Measurements from ENCODE around the gene CD3G.

The CD3G gene

DNA sequence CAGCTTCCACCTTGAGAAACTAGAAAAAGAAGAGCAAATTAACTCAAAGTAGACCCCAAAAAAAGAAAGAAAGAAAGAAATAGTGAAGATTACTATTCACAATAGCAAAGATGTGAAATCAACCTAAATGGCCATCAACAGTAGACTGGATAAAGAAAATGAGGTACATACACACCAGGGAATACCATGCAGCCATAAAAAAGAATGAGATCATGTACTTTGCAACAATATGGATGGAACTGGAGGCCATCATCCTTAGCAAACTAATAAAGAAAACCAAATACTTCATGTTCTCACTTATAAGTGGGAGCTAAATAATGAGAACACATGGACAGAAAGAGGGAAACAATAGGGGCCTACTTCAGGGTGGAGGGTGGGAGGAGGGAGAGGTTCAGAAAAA, 15.4 kb upstream of the CD3G start:
- no peak for DNase-seq

- no peak for DNase-seq
Measured at GRCh38 chr11:118334745-118335144, 9.4 kb upstream of the CD3G start.

GRCh38 chr11:118338637-118339061, 5.5 kb upstream of the CD3G start:
- no peak for DNase-seq

- DNase-seq = no peak
Measured at GRCh38 chr11:118339281-118339961, 4.7 kb upstream of the CD3G start.

GRCh38 chr11:118340449-118340848, 3.7 kb upstream of the CD3G start:
- DNase-seq = no peak

DNA sequence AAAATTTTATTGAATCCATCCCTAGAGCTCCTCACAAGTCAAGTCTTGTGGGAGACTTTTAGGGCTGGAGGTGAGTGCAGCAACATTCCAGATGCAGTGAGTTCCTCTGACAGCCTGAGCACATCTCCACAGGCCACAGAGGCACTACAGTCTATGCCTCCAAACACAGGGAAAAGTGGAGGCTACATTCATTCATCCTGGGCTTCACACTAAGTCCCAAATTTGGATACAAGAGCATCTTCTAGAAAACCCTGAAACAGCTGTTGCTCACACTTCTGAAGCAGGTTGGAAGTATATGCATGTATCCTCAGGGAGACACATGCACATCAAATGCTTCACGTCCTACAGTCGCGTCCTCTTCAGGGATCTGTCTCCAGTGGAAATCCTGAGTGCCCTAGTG, 2.9 kb upstream of the CD3G start:
- DNase-seq = no peak

DNA sequence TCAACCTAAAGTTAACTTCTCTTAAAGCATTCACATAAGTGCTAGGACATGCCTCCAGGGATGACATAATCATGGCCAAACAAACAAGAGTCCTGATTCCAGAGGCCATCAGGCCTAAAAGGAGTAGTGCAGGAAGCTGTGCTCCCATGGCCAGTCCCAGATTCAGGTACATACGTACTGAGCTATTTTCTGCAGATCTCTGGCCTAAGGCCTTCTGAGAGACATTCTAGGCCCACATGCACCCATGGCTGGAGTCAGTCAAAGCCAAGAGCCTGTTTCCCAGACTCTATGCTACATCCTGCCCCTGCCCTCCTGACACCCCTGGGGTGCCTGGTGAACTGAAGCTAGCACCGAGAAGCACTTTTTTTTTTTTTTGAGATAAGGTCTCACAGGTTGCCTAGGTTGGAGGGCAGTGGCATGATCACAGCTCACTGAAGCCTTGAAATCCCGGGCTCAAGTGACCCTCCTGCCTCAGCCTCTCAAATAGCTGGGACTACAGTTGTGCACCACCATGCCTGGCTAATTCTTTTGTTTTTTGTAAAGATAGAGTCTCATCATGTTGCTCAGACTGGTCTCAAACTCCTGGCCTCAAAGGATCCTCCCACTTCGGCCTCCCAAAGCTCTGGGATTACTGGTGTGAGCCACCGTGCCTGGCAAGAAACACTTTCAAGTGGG, 2.2 kb upstream of the CD3G start:
- no peak for DNase-seq

DNA sequence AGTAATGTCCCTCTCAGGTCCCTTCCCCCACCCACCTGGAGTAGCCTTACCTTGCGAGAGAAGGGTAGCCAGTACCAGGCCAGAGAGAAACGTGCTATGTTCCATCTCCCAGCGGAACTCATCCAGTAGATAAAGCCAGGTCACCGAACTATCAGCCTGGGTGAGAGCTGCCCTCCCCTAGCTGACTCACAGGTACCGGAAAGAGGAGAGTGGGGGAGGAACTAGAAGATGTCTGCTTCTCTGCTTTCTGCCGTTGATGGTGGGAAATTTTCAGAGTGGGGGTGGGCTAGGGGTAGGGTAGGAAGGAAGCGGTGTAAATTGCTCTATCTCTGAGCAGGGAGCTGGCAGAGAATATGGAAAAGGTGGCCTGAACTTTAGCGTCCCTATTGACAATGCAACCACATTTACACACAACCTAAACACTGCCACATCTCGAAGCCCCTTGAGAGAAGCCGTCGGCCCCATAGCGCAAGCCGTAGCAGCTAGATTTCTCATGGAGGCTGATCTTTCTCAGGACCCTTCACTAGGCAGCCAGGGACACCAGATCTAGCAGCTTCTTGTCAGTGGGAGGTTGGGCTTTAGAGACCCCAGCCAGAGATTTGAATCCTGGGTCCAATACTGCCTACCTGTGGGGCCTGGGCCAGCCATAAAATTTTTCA, 1.5 kb upstream of the CD3G start, which contains the start of gene CD3D:
Gene CD3D (minus strand): TSS at position 203 of the 659 bp plus-strand sequence. CDS start 98 bp downstream, at position 105.
- DNase-seq = no peak

DNA sequence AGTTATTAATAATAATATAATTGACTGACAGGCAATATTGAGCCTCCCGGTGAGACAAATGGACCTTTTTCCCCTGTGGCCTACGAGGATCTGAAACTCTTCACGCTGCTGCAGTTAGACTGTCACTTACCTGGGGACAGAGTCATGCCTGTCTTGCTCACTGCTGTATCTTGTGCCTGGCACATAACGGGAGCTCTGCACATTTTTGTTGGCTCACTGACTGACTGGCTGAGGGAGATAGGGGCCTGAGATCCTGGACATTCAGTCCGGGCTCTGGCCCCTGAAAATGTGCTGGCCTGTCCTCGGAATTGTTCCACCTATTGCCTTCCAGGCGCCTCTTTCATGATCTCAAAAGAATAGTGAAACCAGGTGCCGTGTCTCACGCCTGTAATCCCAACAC, 896 bp upstream of the CD3G start:
- no peak for DNase-seq

DNA sequence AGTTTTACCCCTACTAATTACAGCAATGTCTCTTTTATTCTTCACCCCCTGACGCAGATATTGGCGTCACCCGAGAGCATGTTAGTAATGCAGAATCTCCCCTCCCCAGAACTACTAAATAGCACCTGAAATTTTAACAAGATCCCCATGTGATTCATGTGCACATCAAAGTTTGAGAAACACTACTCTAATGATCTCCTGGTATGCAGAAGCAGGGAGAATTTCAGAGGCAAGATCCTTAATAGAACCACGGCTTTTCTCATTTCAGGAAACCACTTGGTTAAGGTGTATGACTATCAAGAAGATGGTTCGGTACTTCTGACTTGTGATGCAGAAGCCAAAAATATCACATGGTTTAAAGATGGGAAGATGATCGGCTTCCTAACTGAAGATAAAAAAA, 5.3 kb downstream of the CD3G start:
- no peak for DNase-seq

DNA sequence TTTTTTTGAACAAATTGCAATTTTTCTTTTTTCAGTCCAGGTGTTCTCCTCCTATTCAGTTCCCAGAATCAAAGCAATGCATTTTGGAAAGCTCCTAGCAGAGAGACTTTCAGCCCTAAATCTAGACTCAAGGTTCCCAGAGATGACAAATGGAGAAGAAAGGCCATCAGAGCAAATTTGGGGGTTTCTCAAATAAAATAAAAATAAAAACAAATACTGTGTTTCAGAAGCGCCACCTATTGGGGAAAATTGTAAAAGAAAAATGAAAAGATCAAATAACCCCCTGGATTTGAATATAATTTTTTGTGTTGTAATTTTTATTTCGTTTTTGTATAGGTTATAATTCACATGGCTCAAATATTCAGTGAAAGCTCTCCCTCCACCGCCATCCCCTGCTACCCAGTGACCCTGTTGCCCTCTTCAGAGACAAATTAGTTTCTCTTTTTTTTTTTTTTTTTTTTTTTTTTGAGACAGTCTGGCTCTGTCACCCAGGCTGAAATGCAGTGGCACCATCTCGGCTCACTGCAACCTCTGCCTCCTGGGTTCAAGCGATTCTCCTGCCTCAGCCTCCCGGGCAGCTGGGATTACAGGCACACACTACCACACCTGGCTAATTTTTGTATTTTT, 9.1 kb downstream of the CD3G start:
- DNase-seq = peak; percentile 20 to 72

GRCh38 chr11:118358071-118358470, 13.9 kb downstream of the CD3G start:
- no peak for DNase-seq

- DNase-seq = peak; percentile 95 to 100
Measured at GRCh38 chr11:118359295-118359958, 15.3 kb downstream of the CD3G start, which contains the start of gene UBE4A. UBE4A (plus strand) TSS chr11:118359600; CDS start chr11:118365081, 5,481 bp downstream.

DNA sequence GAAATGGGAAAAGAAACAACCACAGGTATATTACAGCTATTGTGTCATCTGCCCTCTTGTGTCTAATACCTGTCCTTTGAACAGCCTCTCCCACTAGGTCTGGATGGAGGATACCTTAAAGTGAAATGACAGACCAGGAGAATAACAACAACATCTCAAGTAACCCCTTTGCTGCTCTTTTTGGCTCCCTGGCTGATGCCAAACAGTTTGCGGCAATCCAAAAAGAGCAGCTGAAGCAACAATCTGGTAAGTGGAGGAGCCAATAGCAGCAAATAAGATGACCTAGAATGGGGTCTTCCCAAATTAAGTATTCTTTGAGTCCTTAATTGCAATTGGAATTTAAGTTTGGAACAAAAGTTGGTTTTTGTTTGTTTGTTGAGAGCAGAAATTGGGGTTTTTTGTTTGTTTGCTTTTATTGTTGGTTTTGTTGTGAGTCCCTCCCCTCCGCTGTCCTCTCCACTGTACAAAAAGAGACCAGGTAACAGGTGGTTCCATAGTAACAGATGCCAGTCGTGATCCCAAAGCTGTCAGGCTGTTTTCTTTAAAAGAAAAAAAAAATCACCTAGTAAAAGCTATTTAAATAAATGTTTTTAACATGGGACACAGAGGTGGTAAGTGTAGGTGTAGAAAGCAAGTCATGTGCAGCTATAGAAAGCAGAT, 20.9 kb downstream of the CD3G start:
- no peak for DNase-seq

- no peak for DNase-seq
Measured at GRCh38 chr11:118366287-118366686, 22.1 kb downstream of the CD3G start.

DNA sequence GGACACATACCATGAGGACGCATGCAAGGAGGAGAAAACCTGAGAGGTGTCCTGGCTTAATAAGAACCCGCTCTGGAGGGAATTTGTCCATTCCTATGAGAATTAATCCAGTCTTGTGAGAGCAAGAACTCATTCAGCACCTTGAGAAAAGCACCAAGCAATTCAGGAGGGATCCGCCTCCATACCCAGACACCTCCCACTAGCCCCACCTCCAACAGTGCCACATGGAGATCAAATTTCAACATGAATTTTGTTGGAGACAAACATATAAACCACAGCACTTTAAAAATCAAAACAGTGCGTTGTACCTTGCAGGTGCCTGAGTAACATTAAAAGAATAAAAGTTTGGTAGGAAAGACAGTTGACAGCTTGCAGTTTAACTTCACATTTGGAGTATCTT, 26.6 kb downstream of the CD3G start:
- no peak for DNase-seq

DNA sequence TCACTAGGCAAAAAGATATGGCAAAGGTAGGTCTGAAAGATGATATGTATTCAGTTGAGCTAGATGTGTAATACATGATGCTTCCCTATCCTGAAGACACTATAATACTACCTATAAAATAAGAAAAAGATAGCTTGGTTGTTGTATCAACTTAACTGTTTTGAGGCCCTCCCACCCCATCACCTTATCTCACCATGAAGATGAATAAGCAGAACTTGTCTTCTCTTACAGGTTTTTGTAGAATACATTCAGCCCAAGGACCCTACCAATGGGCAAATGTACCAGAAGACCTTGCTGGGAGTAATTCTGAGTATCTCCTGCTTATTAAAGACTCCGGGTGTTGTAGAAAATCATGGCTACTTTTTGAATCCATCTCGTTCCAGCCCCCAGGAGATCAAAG, 29.1 kb downstream of the CD3G start:
- DNase-seq = no peak

GRCh38 chr11:118373871-118374270, 29.7 kb downstream of the CD3G start:
- DNase-seq = no peak

GRCh38 chr11:118374729-118375128, 30.6 kb downstream of the CD3G start:
- DNase-seq = no peak

GRCh38 chr11:118375978-118376377, 31.8 kb downstream of the CD3G start:
- no peak for DNase-seq

GRCh38 chr11:118379497-118379896, 35.4 kb downstream of the CD3G start:
- DNase-seq = no peak

- no peak for DNase-seq
Measured at GRCh38 chr11:118380571-118380970, 36.4 kb downstream of the CD3G start.
